T-helper 2 cell treated with Interferon-gamma antibody and Interleukin-4, amounts not matched to agents 5 μg/mL and 100 μg/mL, for 36 hours (primary cell): ENCODE data around the gene LMF2.

Experiments
- DNase-seq: peaks from one replicate; pipeline ENCODE4 v3.0.0; 2021; ENCODE audit warnings: low spot score
- H3K27ac Mint-ChIP-seq: one replicate; pipeline ENCODE4 v1.8.0; 2021; ENCODE audit warnings: mild to moderate bottlenecking, mixed read lengths
- H3K27me3 Mint-ChIP-seq: one replicate; pipeline ENCODE4 v1.8.0; 2021; ENCODE audit warnings: low read depth, mixed read lengths
- H3K36me3 Mint-ChIP-seq: one replicate; pipeline ENCODE4 v1.8.0; 2021; ENCODE audit warnings: low read depth, mixed read lengths
- H3K4me1 Mint-ChIP-seq: one replicate; pipeline ENCODE4 v1.8.0; 2021; ENCODE audit warnings: low read depth, mixed read lengths
- H3K4me3 Mint-ChIP-seq: one replicate; pipeline ENCODE4 v1.8.0; 2022; ENCODE audit warnings: mild to moderate bottlenecking, moderate library complexity, mixed read lengths
- H3K9me3 Mint-ChIP-seq: one replicate; pipeline ENCODE4 v1.8.0; 2021; ENCODE audit warnings: mixed read lengths

The LMF2 gene

GRCh38 chr22:50529897-50530579 lies 22.5 kb upstream of the LMF2 start, which contains the start of gene TYMP:
Gene TYMP (minus strand): TSS chr22:50530012. CDS start chr22:50529709, 303 bp downstream.
- H3K27me3 Mint-ChIP-seq = no peaks in the 10 kb centered on the region
- H3K4me1 Mint-ChIP-seq = peaks cover 41% of the 10 kb centered on the region

GRCh38 chr22:50529416-50529896 lies 22.0 kb upstream of the LMF2 start:
- peak overlapping the region; percentile 66 for H3K4me3 Mint-ChIP-seq
- H3K36me3 Mint-ChIP-seq = peaks cover 18% of the 10 kb centered on the region
- peak overlapping the region; percentile 55 for H3K27ac Mint-ChIP-seq
- no peaks in the 10 kb centered on the region for H3K9me3 Mint-ChIP-seq
- peaks cover 44% of the 10 kb centered on the region for H3K4me1 Mint-ChIP-seq
- no peak for DNase-seq
- H3K27me3 Mint-ChIP-seq = no peaks in the 10 kb centered on the region

More at GRCh38 chr22:50529897-50530579, 22.5 kb upstream of the LMF2 start, which contains the start of gene TYMP:
- H3K9me3 Mint-ChIP-seq = no peaks in the 10 kb centered on the region
- peak within 1 kb of the TSS; percentile 99 for H3K27ac Mint-ChIP-seq
- DNase-seq = peak; percentile 82
- peaks cover 13% of the 10 kb centered on the region for H3K36me3 Mint-ChIP-seq
- peak within 1 kb of the TSS; percentile 94 for H3K4me3 Mint-ChIP-seq

GRCh38 chr22:50528682-50529415 lies 21.3 kb upstream of the LMF2 start:
- no peak for DNase-seq
- peaks cover 41% of the 10 kb centered on the region for H3K4me1 Mint-ChIP-seq

GRCh38 chr22:50527921-50528681 lies 20.6 kb upstream of the LMF2 start:
- H3K27me3 Mint-ChIP-seq = no peaks in the 10 kb centered on the region
- peaks cover 34% of the 10 kb centered on the region for H3K4me1 Mint-ChIP-seq
- peak overlapping the region; percentile 82 for H3K4me3 Mint-ChIP-seq
- peaks cover 25% of the 10 kb centered on the region for H3K36me3 Mint-ChIP-seq
- DNase-seq = no peak
- no peaks in the 10 kb centered on the region for H3K9me3 Mint-ChIP-seq
- H3K27ac Mint-ChIP-seq = peak overlapping the region; percentile 82

More at GRCh38 chr22:50528682-50529415, 21.3 kb upstream of the LMF2 start:
- Mint-ChIP-seq H3K36me3 (peaks cover 20% of the 10 kb centered on the region), H3K27ac (peak overlapping the region; percentile 82), H3K27me3 (no peaks in the 10 kb centered on the region), H3K9me3 (no peaks in the 10 kb centered on the region), H3K4me3 (peak overlapping the region; percentile 82)

GRCh38 chr22:50526834-50527801 lies 19.6 kb upstream of the LMF2 start:
- H3K27me3 Mint-ChIP-seq = no peaks in the 10 kb centered on the region
- no peaks in the 10 kb centered on the region for H3K9me3 Mint-ChIP-seq
- peak overlapping the region; percentile 82 for H3K4me3 Mint-ChIP-seq
- H3K36me3 Mint-ChIP-seq = peaks cover 28% of the 10 kb centered on the region
- H3K27ac Mint-ChIP-seq = peak overlapping the region; percentile 82
- H3K4me1 Mint-ChIP-seq = peaks cover 28% of the 10 kb centered on the region
- DNase-seq = peak; percentile 43

GRCh38 chr22:50526108-50526833 lies 18.8 kb upstream of the LMF2 start:
- peak overlapping the region; percentile 82 for H3K4me3 Mint-ChIP-seq
- peak overlapping the region; percentile 82 for H3K27ac Mint-ChIP-seq
- H3K4me1 Mint-ChIP-seq = peaks cover 28% of the 10 kb centered on the region
- no peaks in the 10 kb centered on the region for H3K9me3 Mint-ChIP-seq
- peak; percentile 85 for DNase-seq
- H3K36me3 Mint-ChIP-seq = peaks cover 28% of the 10 kb centered on the region
- no peaks in the 10 kb centered on the region for H3K27me3 Mint-ChIP-seq

GRCh38 chr22:50525858-50526107 lies 18.3 kb upstream of the LMF2 start:
- DNase-seq = no peak
- Mint-ChIP-seq H3K27me3 (no peaks in the 10 kb centered on the region), H3K27ac (peak overlapping the region; percentile 83)

GRCh38 chr22:50525104-50525857 lies 17.8 kb upstream of the LMF2 start, which contains the start of gene SCO2:
Gene SCO2 (minus strand): TSS chr22:50525598. CDS start chr22:50524411, 1,187 bp downstream.
- Mint-ChIP-seq H3K27ac (peak within 1 kb of the TSS; percentile 92), H3K4me3 (peak within 1 kb of the TSS; percentile 96), H3K27me3 (no peaks in the 10 kb centered on the region), H3K4me1 (peaks cover 28% of the 10 kb centered on the region), H3K36me3 (peaks cover 27% of the 10 kb centered on the region), H3K9me3 (no peaks in the 10 kb centered on the region)
- peak; percentile 99 for DNase-seq

More at GRCh38 chr22:50525858-50526107, 18.3 kb upstream of the LMF2 start:
- H3K9me3 Mint-ChIP-seq = no peaks in the 10 kb centered on the region
- peaks cover 28% of the 10 kb centered on the region for H3K4me1 Mint-ChIP-seq
- H3K4me3 Mint-ChIP-seq = peak overlapping the region; percentile 96
- H3K36me3 Mint-ChIP-seq = peaks cover 28% of the 10 kb centered on the region

GRCh38 chr22:50524676-50525103 lies 17.2 kb upstream of the LMF2 start:
- H3K9me3 Mint-ChIP-seq = no peaks in the 10 kb centered on the region
- DNase-seq = no peak
- H3K27me3 Mint-ChIP-seq = no peaks in the 10 kb centered on the region
- peaks cover 28% of the 10 kb centered on the region for H3K4me1 Mint-ChIP-seq
- peak overlapping the region; percentile 92 for H3K27ac Mint-ChIP-seq
- H3K36me3 Mint-ChIP-seq = peaks cover 30% of the 10 kb centered on the region
- H3K4me3 Mint-ChIP-seq = peak overlapping the region; percentile 96

- Mint-ChIP-seq H3K27ac (peak overlapping the region; percentile 92), H3K4me3 (peak overlapping the region; percentile 96), H3K36me3 (peaks cover 34% of the 10 kb centered on the region), H3K9me3 (no peaks in the 10 kb centered on the region), H3K4me1 (peaks cover 28% of the 10 kb centered on the region), H3K27me3 (no peaks in the 10 kb centered on the region)
- no peak for DNase-seq
These were observed 16.5 kb upstream of the LMF2 start for GRCh38 chr22:50523806-50524675.

- Mint-ChIP-seq H3K4me1 (peaks cover 25% of the 10 kb centered on the region), H3K27me3 (no peaks in the 10 kb centered on the region), H3K9me3 (no peaks in the 10 kb centered on the region), H3K36me3 (peaks cover 35% of the 10 kb centered on the region), H3K27ac (peak overlapping the region; percentile 31), H3K4me3 (no peak overlapping the region)
- no peak for DNase-seq
These were observed 15.9 kb upstream of the LMF2 start for GRCh38 chr22:50523458-50523805.
